ENCODE measurements around the gene ZMIZ1. TPM values are rescaled to one million over a fixed set of nuclear protein-coding genes. Genes with fewer than 3 reads are reported as not detected.

ZMIZ1 gene
- polyA plus RNA-seq, 1 donor from 2014 or later = 26.8 TPM

- TF ChIP-seq EP300 (conservative IDR thresholded peaks at IDR 0.05; ENCODE audit: poor library complexity, severe bottlenecking) = no peak
- no peak for TF ChIP-seq REST (IDR thresholded peaks at IDR 0.05; ENCODE audit: borderline replicate concordance)
- TF ChIP-seq POLR2AphosphoS5 (IDR thresholded peaks at IDR 0.05) = no peak
- no peak for TF ChIP-seq SMC3 (conservative IDR thresholded peaks at IDR 0.05; ENCODE audit: poor library complexity)
- TF ChIP-seq EZH2 (IDR thresholded peaks at IDR 0.05; ENCODE audit: borderline replicate concordance, insufficient read depth, low read length, poor library complexity, severe bottlenecking) = no peak
- no peak for TF ChIP-seq RAD21 (conservative IDR thresholded peaks at IDR 0.05)
- TF ChIP-seq MXI1 (conservative IDR thresholded peaks at IDR 0.05; ENCODE audit: poor library complexity, severe bottlenecking) = no peak
- no peak for TF ChIP-seq TAF1 (IDR thresholded peaks at IDR 0.05; ENCODE audit: low read depth)
- TF ChIP-seq CTCF (IDR thresholded peaks at IDR 0.05; ENCODE audit: poor library complexity, severe bottlenecking) = no peak
- Histone ChIP-seq H3K9me2 (ENCODE audit: insufficient read depth, low read length) (no peaks in the 10 kb centered on the region), H3K79me2 (replicated peaks; ENCODE audit: insufficient read depth, low read length) (peaks cover 49% of the 10 kb centered on the region), H4K20me1 (ENCODE audit: insufficient read depth) (peaks cover 49% of the 10 kb centered on the region), H3K36me3 (ENCODE audit: insufficient read depth, low read length) (peaks cover 6% of the 10 kb centered on the region), H3K4me2 (ENCODE audit: low read length) (no peak overlapping the region), H3K4me3 (ENCODE audit: low read length) (no peak overlapping the region), H3K27me3 (ENCODE audit: insufficient read depth, low read depth, low read length) (no peaks in the 10 kb centered on the region), H2AFZ (ENCODE audit: low read depth, low read length) (no peak overlapping the region), H3K27ac (ENCODE audit: low read length) (no peak overlapping the region), H3K9me3 (ENCODE audit: low read length) (no peaks in the 10 kb centered on the region), H3F3A (ENCODE audit: insufficient read depth, low read length, poor library complexity, severe bottlenecking) (no peaks in the 10 kb centered on the region), H3K9ac (ENCODE audit: low read length) (no peak overlapping the region)
Observed at GRCh38 chr10:79275105-79275430, 206.3 kb downstream of the ZMIZ1 start.

GRCh38 chr10:79275431-79275851 lies 206.7 kb downstream of the ZMIZ1 start:
- no peak overlapping the region for H3K27ac ChIP-seq (ENCODE audit: low read length)
- H3K9me3 ChIP-seq (ENCODE audit: low read length) = no peaks in the 10 kb centered on the region
- H4K20me1 ChIP-seq (ENCODE audit: insufficient read depth) = peaks cover 45% of the 10 kb centered on the region
- no peak overlapping the region for H3K9ac ChIP-seq (ENCODE audit: low read length)
- H3K36me3 ChIP-seq (ENCODE audit: insufficient read depth, low read length) = peaks cover 6% of the 10 kb centered on the region
- no peaks in the 10 kb centered on the region for H3K27me3 ChIP-seq (ENCODE audit: insufficient read depth, low read depth, low read length)
- peaks cover 46% of the 10 kb centered on the region for H3K79me2 ChIP-seq (replicated peaks; ENCODE audit: insufficient read depth, low read length)
- H2AFZ ChIP-seq (ENCODE audit: low read depth, low read length) = no peak overlapping the region
- no peaks in the 10 kb centered on the region for H3K9me2 ChIP-seq (ENCODE audit: insufficient read depth, low read length)
- no peak overlapping the region for H3K4me3 ChIP-seq (ENCODE audit: low read length)
- H3K4me2 ChIP-seq (ENCODE audit: low read length) = no peak overlapping the region
- TF ChIP-seq SMC3 (conservative IDR thresholded peaks at IDR 0.05; ENCODE audit: poor library complexity) = no peak
- no peak for TF ChIP-seq POLR2AphosphoS5 (IDR thresholded peaks at IDR 0.05)
- TF ChIP-seq MXI1 (conservative IDR thresholded peaks at IDR 0.05; ENCODE audit: poor library complexity, severe bottlenecking) = no peak
- TF ChIP-seq CTCF (IDR thresholded peaks at IDR 0.05; ENCODE audit: poor library complexity, severe bottlenecking) = no peak
- no peak for TF ChIP-seq EP300 (conservative IDR thresholded peaks at IDR 0.05; ENCODE audit: poor library complexity, severe bottlenecking)
- TF ChIP-seq REST (IDR thresholded peaks at IDR 0.05; ENCODE audit: borderline replicate concordance) = no peak
- no peak for TF ChIP-seq EZH2 (IDR thresholded peaks at IDR 0.05; ENCODE audit: borderline replicate concordance, insufficient read depth, low read length, poor library complexity, severe bottlenecking)
- TF ChIP-seq RAD21 (conservative IDR thresholded peaks at IDR 0.05) = no peak
- TF ChIP-seq TAF1 (IDR thresholded peaks at IDR 0.05; ENCODE audit: low read depth) = no peak
- no peaks in the 10 kb centered on the region for H3F3A ChIP-seq (ENCODE audit: insufficient read depth, low read length, poor library complexity, severe bottlenecking)
